Neural crest cell (in vitro differentiated cells): ENCODE data around the gene UGCG. TPM values are rescaled to one million over a fixed set of nuclear protein-coding genes. Genes with fewer than 3 reads are reported as not detected.

ENCODE experiments used
- DNase-seq: peaks from one replicate; pipeline ENCODE4 v3.0.0; 2021; ENCODE audit warnings: low read depth, mixed read lengths, low spot score
- H3K27ac Mint-ChIP-seq: one replicate; pipeline ENCODE4 v1.8.0; 2021; ENCODE audit warnings: mild to moderate bottlenecking, mixed read lengths; ENCODE audit not compliant: unreplicated experiment
- H3K27me3 Mint-ChIP-seq: 2 replicates; pipeline ENCODE4 v1.8.0; 2021; ENCODE audit warnings: low read depth, mild to moderate bottlenecking, mixed read lengths
- H3K36me3 Mint-ChIP-seq: 2 replicates; pipeline ENCODE4 v1.8.0; 2021; ENCODE audit warnings: low read depth, mild to moderate bottlenecking, mixed read lengths
- H3K4me1 Mint-ChIP-seq: 2 replicates; pipeline ENCODE4 v1.8.0; 2021; ENCODE audit warnings: mixed read lengths
- H3K4me3 Mint-ChIP-seq: one replicate; pipeline ENCODE4 v1.8.0; 2021; ENCODE audit warnings: mild to moderate bottlenecking, mixed read lengths
- H3K9me3 Mint-ChIP-seq: 2 replicates; pipeline ENCODE4 v1.8.0; 2021; ENCODE audit warnings: mixed read lengths
- CTCF ChIP-seq: fragments of 200-600 bp; sonication (generic); conservative IDR thresholded peaks from 2 replicates; pipeline ENCODE4 v1.5.0; 2021; ENCODE audit warnings: antibody characterized with exemption, mild to moderate bottlenecking
- total RNA-seq: library from RNA; stranded (reverse); gene quantifications from 2 replicates; pipeline ENCODE4 v1.2.1, GENCODE V29; 2021

UGCG gene
- total RNA-seq, 1 donor from 2014 or later: 21.2 TPM

- Mint-ChIP-seq H3K36me3 (no peaks in the 10 kb centered on the region), H3K27me3 (no peaks in the 10 kb centered on the region), H3K4me1 (no peaks in the 10 kb centered on the region), H3K27ac (no peak overlapping the region), H3K9me3 (peaks cover 2% of the 10 kb centered on the region), H3K4me3 (no peak overlapping the region)
- DNase-seq: no peak
- TF ChIP-seq CTCF: no peak
Measured at GRCh38 chr9:111857555-111858211, 38.9 kb upstream of the UGCG start.

DNA sequence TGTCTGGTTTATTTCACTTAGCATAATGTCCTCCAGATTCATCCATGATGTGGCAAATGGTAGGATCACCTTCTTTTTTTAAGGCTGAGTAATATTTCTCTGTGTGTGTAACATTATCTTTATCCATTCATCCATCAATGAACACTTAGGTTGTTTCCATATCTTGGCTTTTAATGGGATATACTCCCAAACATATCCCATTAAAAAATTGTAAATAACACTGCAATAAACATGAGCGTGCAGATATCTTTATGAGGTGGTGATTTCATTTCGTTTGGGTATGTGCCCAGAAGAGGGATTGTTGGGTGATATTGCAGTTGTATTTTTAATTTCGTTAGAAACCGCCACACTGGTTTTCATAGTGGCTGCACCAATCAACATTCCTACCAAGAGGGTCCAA is 36.2 kb upstream of the UGCG start:
- H3K36me3 Mint-ChIP-seq: no peaks in the 10 kb centered on the region
- H3K4me1 Mint-ChIP-seq: no peaks in the 10 kb centered on the region
- H3K9me3 Mint-ChIP-seq: peaks cover 2% of the 10 kb centered on the region
- DNase-seq: no peak
- no peak for TF ChIP-seq CTCF
- no peak overlapping the region for H3K27ac Mint-ChIP-seq
- no peaks in the 10 kb centered on the region for H3K27me3 Mint-ChIP-seq
- no peak overlapping the region for H3K4me3 Mint-ChIP-seq

GRCh38 chr9:111863636-111864035 is 33.0 kb upstream of the UGCG start:
- H3K4me3 Mint-ChIP-seq: no peak overlapping the region
- H3K9me3 Mint-ChIP-seq: no peaks in the 10 kb centered on the region
- no peak overlapping the region for H3K27ac Mint-ChIP-seq
- no peaks in the 10 kb centered on the region for H3K4me1 Mint-ChIP-seq
- no peaks in the 10 kb centered on the region for H3K27me3 Mint-ChIP-seq
- H3K36me3 Mint-ChIP-seq: no peaks in the 10 kb centered on the region
- TF ChIP-seq CTCF: no peak
- DNase-seq: no peak

DNA sequence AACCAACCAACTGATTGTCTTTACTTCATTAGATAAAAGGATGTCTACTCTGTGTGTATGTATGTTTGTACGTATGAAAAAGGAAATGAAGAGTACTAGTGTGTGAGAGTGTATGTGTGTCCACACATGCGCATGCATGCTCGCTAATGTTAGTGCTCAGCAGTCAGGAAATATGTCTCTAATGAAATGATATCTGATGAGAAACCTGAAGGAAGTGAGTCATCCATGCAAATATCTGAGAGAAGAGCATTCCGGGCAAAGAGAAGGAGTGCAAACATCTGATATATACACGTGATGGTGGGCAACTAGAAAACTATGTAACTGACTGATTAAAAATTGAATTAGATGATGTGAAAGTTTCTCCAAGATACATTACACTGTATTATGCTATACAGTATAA is 29.6 kb upstream of the UGCG start:
- TF ChIP-seq CTCF: no peak
- Mint-ChIP-seq H3K4me1 (no peaks in the 10 kb centered on the region), H3K9me3 (no peaks in the 10 kb centered on the region), H3K27me3 (no peaks in the 10 kb centered on the region), H3K4me3 (no peak overlapping the region), H3K27ac (no peak overlapping the region), H3K36me3 (no peaks in the 10 kb centered on the region)
- no peak for DNase-seq

- Mint-ChIP-seq H3K27ac (no peak overlapping the region), H3K9me3 (no peaks in the 10 kb centered on the region), H3K4me3 (no peak overlapping the region)
Measured at GRCh38 chr9:111868475-111868874, 28.1 kb upstream of the UGCG start.

More at GRCh38 chr9:111868475-111868874, 28.1 kb upstream of the UGCG start:
- no peaks in the 10 kb centered on the region for H3K36me3 Mint-ChIP-seq
- no peak for DNase-seq
- H3K27me3 Mint-ChIP-seq: no peaks in the 10 kb centered on the region
- H3K4me1 Mint-ChIP-seq: no peaks in the 10 kb centered on the region
- no peak for TF ChIP-seq CTCF
